Neuronal stem cell (in vitro differentiated cells): ENCODE measurements around the gene LRP1B.

ENCODE experiments used
- DNase-seq: peaks from one replicate; pipeline ENCODE4 v3.0.0-alpha.2; 2013; ENCODE audit warnings: low spot score
- H2AFZ ChIP-seq: one replicate; pipeline ENCODE4 v1.6.1; 2013; ENCODE audit warnings: mild to moderate bottlenecking, low read length, inconsistent platforms
- H2AK5ac ChIP-seq: 2 replicates; pipeline ENCODE4 v1.6.1; 2013; ENCODE audit warnings: low read depth, mild to moderate bottlenecking, inconsistent platforms, low read length, moderate library complexity, mixed read lengths
- H2BK120ac ChIP-seq: 2 replicates; pipeline ENCODE4 v1.6.1; 2013; ENCODE audit warnings: low read depth, mild to moderate bottlenecking, inconsistent platforms, low read length, moderate library complexity, mixed read lengths
- H2BK12ac ChIP-seq: one replicate; pipeline ENCODE4 v1.6.1; 2013; ENCODE audit warnings: low read length, inconsistent platforms
- H2BK15ac ChIP-seq: 2 replicates; pipeline ENCODE4 v1.6.1; 2013; ENCODE audit warnings: mild to moderate bottlenecking, low read length, inconsistent platforms, mixed read lengths
- H2BK5ac ChIP-seq: one replicate; pipeline ENCODE4 v1.6.1; 2013; ENCODE audit warnings: inconsistent platforms, mild to moderate bottlenecking, low read length, moderate library complexity
- H3K14ac ChIP-seq: one replicate; pipeline ENCODE4 v1.6.1; 2013; ENCODE audit warnings: low read length, inconsistent platforms
- H3K18ac ChIP-seq: 2 replicates; pipeline ENCODE4 v1.6.1; 2013; ENCODE audit warnings: low read length, inconsistent platforms
- H3K23ac ChIP-seq: 2 replicates; pipeline ENCODE4 v1.6.1; 2013; ENCODE audit warnings: low read depth, mild to moderate bottlenecking, mixed read lengths, low read length, inconsistent platforms; ENCODE audit not compliant: poor library complexity
- H3K27ac ChIP-seq: replicated peaks from 3 replicates; pipeline ENCODE4 v1.5.1; 2013; ENCODE audit warnings: low read length, inconsistent platforms
- H3K27me3 ChIP-seq, 3 experiments: 2 replicates each; pipeline ENCODE4 v1.6.1; 2013; ENCODE audit warnings: low read length in 3 of 3, mild to moderate bottlenecking in 2 of 3, inconsistent platforms in 1 of 3, low read depth in 1 of 3, mixed read lengths in 1 of 3, moderate library complexity in 1 of 3; ENCODE audit not compliant: control insufficient read depth in 3 of 3, insufficient read depth in 3 of 3
- H3K36me3 ChIP-seq, 2 donors: replicated peaks in 1 of 2; 2 replicates each; pipeline ENCODE4 v1.6.1; 2013; ENCODE audit warnings: low read length in 2 of 2; ENCODE audit not compliant: control insufficient read depth in 2 of 2, insufficient read depth in 2 of 2
- H3K4ac ChIP-seq: 2 replicates; pipeline ENCODE4 v1.6.1; 2013; ENCODE audit warnings: inconsistent platforms, mild to moderate bottlenecking, low read length, moderate library complexity
- H3K4me1 ChIP-seq, 2 donors: 1 replicate in 1 of 2; 2 replicates in 1 of 2; pipeline ENCODE4 v1.6.1; 2013; ENCODE audit warnings: low read length in 2 of 2, low read depth in 1 of 2; ENCODE audit not compliant: control insufficient read depth in 2 of 2, insufficient read depth in 1 of 2
- H3K4me2 ChIP-seq: one replicate; pipeline ENCODE4 v1.6.1; 2013; ENCODE audit warnings: mild to moderate bottlenecking, low read length, inconsistent platforms; ENCODE audit not compliant: insufficient read depth, poor library complexity, severe bottlenecking
- H3K4me3 ChIP-seq, 2 donors: 2 replicates each; pipeline ENCODE4 v1.5.1; 2013; ENCODE audit warnings: low read length in 2 of 2, mild to moderate bottlenecking in 2 of 2, inconsistent platforms in 1 of 2, moderate library complexity in 1 of 2
- H3K79me1 ChIP-seq: one replicate; pipeline ENCODE4 v1.6.1; 2013; ENCODE audit warnings: low read depth, mild to moderate bottlenecking, inconsistent platforms, low read length, moderate library complexity
- H3K9ac ChIP-seq: one replicate; pipeline ENCODE4 v1.6.1; 2013; ENCODE audit warnings: mild to moderate bottlenecking, low read depth, low read length, inconsistent platforms; ENCODE audit not compliant: poor library complexity
- H3K9me3 ChIP-seq, 2 donors: replicated peaks in 1 of 2; 2 replicates each; pipeline versions ENCODE3 to v1.6.1; 2013; ENCODE audit warnings: low read length in 2 of 2, mild to moderate bottlenecking in 2 of 2, inconsistent platforms in 1 of 2, low read depth in 1 of 2, mixed read lengths in 1 of 2, moderate library complexity in 1 of 2; ENCODE audit not compliant: control insufficient read depth in 2 of 2, insufficient read depth in 1 of 2
- H4K8ac ChIP-seq: one replicate; pipeline ENCODE4 v1.6.1; 2013; ENCODE audit warnings: low read depth, mild to moderate bottlenecking, inconsistent platforms, low read length, moderate library complexity
- H4K91ac ChIP-seq: one replicate; pipeline ENCODE4 v1.6.1; 2013; ENCODE audit warnings: low read length, low read depth, mild to moderate bottlenecking, inconsistent platforms; ENCODE audit not compliant: poor library complexity
- WGBS, 2 donors: extraction: QIAGEN DNeasy Blood & Tissue Kit; methylation state at CpG; one replicate each; pipeline ENCODE4 v1.1.7; 2013; ENCODE audit warnings: missing lambda C conversion rate in 2 of 2, mixed read lengths in 1 of 2; ENCODE audit not compliant: insufficient read length in 2 of 2, insufficient replicate concordance in 1 of 2; ENCODE audit errors: extremely low coverage in 2 of 2; 5-methylcytosine and 5-hydroxymethylcytosine counted together

LRP1B gene

DNA sequence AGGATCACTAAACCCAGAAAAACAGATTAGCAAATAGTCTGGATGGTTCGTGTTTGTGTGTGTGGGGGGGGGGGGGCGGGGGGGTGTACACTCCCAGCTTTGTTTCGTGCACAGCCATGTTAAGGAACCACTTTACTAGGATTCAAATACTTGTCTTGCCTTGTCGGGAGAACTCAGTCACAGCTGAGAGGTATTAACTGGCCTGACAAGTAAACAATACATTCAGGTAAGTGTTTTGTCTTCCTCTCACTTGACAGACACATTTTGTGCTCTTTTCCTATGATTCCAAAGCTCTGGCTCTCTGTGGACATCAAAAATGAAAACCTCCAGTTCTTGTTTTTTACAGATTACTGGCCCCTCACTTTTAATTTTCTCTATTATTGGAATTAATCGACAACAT lies 173.5 kb downstream of the LRP1B start:
- Histone ChIP-seq H2BK15ac (no peak overlapping the region), H3K27ac (no peak overlapping the region), H2BK5ac (no peak overlapping the region), H2BK12ac (no peak overlapping the region), H4K91ac (no peak overlapping the region), H3K9ac (no peak overlapping the region), H3K14ac (no peak overlapping the region), H3K79me1 (no peaks in the 10 kb centered on the region), H3K4me1 (no peaks in the 10 kb centered on the region), H3K4me3 (no peak overlapping the region), H3K18ac (no peak overlapping the region), H3K4me2 (no peak overlapping the region), H2AFZ (no peak overlapping the region), H3K4ac (no peak overlapping the region), H3K9me3 (no peaks in the 10 kb centered on the region), H2AK5ac (no peak overlapping the region), H3K23ac (no peak overlapping the region), H3K36me3 (no peaks in the 10 kb centered on the region), H4K8ac (no peak overlapping the region), H3K27me3 (no peaks in the 10 kb centered on the region), H2BK120ac (no peak overlapping the region)
- WGBS, 2 donors: no CpG with 5 or more reads among the region's 5 CpGs
- DNase-seq: no peak

DNA sequence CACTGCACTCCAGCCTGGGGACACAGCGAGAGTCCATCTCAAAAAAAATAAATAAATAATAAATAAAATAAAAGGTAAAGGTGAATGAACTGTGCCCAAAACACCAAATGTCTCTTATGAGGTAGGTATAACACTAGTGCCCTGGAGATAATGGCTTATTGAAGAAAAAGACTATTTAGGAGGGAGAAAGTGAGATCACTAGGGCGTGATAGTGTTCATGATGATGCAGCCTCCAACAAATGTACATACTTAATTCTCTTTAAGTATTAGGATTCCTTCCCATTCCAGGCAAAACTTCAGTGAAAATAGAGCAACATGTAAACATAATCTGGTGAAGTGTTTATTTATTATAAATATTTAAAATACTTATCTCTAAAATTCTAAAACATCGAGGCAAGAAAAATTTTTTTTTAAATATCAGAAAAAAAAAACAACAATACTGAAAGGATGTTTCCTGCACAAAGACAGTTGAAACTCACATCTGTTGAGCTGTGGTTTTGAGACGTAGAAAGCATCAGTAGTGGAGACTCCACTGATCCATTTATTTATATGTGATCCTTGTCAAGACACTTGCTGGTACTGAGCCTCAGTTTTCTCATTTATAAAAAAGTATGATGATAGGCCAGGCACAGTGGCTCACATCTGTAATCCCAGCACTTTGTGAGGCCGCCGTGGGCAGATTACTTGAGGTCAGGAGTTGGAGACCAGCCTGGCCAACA lies 183.3 kb downstream of the LRP1B start:
- no peaks in the 10 kb centered on the region for H3K79me1 ChIP-seq
- no peak overlapping the region for H3K23ac ChIP-seq
- no peak overlapping the region for H3K4me2 ChIP-seq
- H3K9ac ChIP-seq: no peak overlapping the region
- no peaks in the 10 kb centered on the region for H3K27me3 ChIP-seq
- no peak overlapping the region for H2BK12ac ChIP-seq
- no peak overlapping the region for H3K4ac ChIP-seq
- no peak overlapping the region for H2BK120ac ChIP-seq
- no peak overlapping the region for H2BK15ac ChIP-seq
- no peaks in the 10 kb centered on the region for H3K36me3 ChIP-seq
- no peak overlapping the region for H3K14ac ChIP-seq
- DNase-seq: no peak
- WGBS, 2 donors: no CpG with 5 or more reads among the region's 6 CpGs
- no peak overlapping the region for H3K4me3 ChIP-seq
- H3K9me3 ChIP-seq: no peaks in the 10 kb centered on the region
- H2BK5ac ChIP-seq: no peak overlapping the region
- H2AK5ac ChIP-seq: no peak overlapping the region
- no peak overlapping the region for H4K91ac ChIP-seq
- no peak overlapping the region for H4K8ac ChIP-seq
- H3K4me1 ChIP-seq: no peaks in the 10 kb centered on the region
- no peak overlapping the region for H3K18ac ChIP-seq
- no peak overlapping the region for H2AFZ ChIP-seq
- H3K27ac ChIP-seq: no peak overlapping the region

DNA sequence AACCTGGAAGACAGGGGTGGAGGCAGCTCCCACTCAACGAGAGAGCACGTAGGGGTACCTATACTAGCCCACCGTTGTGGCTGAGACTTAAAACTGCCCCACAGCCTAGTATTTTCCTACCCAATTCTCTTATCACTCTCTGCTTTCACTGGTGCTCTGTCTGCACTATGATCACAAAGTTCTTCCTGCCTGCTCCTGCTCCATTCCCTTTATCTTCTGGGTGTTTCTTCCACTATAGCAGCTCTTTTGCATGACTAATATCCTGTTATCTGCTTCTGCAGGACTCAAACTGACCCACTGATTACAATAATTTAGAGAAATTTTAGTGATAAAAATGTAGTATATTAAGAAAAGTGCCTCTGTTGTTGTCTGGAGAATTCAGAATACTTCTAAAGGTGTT lies 184.8 kb downstream of the LRP1B start:
- H3K4me1 ChIP-seq: no peaks in the 10 kb centered on the region
- H3K27ac ChIP-seq: no peak overlapping the region
- no peak overlapping the region for H3K18ac ChIP-seq
- H3K79me1 ChIP-seq: no peaks in the 10 kb centered on the region
- H2BK5ac ChIP-seq: no peak overlapping the region
- WGBS, 2 donors: no CpG with 5 or more reads among the region's 3 CpGs
- H2BK12ac ChIP-seq: no peak overlapping the region
- no peak overlapping the region for H4K8ac ChIP-seq
- no peak overlapping the region for H3K14ac ChIP-seq
- no peaks in the 10 kb centered on the region for H3K9me3 ChIP-seq
- H3K36me3 ChIP-seq: no peaks in the 10 kb centered on the region
- no peak overlapping the region for H3K4ac ChIP-seq
- no peaks in the 10 kb centered on the region for H3K27me3 ChIP-seq
- no peak overlapping the region for H3K23ac ChIP-seq
- no peak overlapping the region for H3K4me2 ChIP-seq
- H3K9ac ChIP-seq: no peak overlapping the region
- H2BK15ac ChIP-seq: no peak overlapping the region
- H2BK120ac ChIP-seq: no peak overlapping the region
- no peak overlapping the region for H2AFZ ChIP-seq
- H3K4me3 ChIP-seq: no peak overlapping the region
- H2AK5ac ChIP-seq: no peak overlapping the region
- no peak for DNase-seq
- no peak overlapping the region for H4K91ac ChIP-seq

DNA sequence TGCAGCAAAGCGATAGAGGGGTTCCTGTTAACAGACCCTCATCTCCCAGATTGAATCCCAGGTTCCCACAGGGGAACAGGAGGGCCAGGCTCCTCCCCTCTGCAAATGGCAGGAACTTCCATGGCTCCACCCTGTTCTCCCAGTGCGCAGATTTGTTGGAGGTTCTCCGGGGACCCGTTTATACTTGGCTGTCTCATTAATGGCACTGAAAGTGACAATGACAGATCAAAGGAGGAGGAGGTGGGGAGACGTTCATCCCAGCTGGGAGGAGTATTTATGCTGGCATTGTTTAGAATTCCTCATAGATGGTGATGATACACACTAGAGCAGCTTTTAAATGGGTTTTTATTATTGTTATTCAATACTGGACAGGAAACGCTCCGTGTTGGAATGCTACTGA lies 186.9 kb downstream of the LRP1B start:
- H3K27me3 ChIP-seq: no peaks in the 10 kb centered on the region
- no CpG with 5 or more reads among the region's 7 CpGs for WGBS, 2 donors

More for the DNA sequence above, 186.9 kb downstream of the LRP1B start:
- Histone ChIP-seq H2AFZ (peak overlapping the region; percentile 22), H3K18ac (no peak overlapping the region), H3K9ac (no peak overlapping the region), H3K9me3 (no peaks in the 10 kb centered on the region), H4K8ac (no peak overlapping the region), H3K23ac (no peak overlapping the region), H3K4ac (no peak overlapping the region), H3K4me1 (no peaks in the 10 kb centered on the region), H3K27ac (no peak overlapping the region), H3K14ac (no peak overlapping the region), H3K79me1 (no peaks in the 10 kb centered on the region), H3K36me3 (no peaks in the 10 kb centered on the region), H2BK12ac (no peak overlapping the region), H3K4me3 (no peak overlapping the region), H2BK15ac (no peak overlapping the region), H3K4me2 (no peak overlapping the region), H2BK120ac (no peak overlapping the region), H2AK5ac (no peak overlapping the region), H4K91ac (no peak overlapping the region), H2BK5ac (no peak overlapping the region)
- DNase-seq: no peak
